NCI-H345 treated with DMSO at 0.1 percent for 48 hours (cell line): ENCODE measurements around the gene DCLK3.

ENCODE experiments used
- DNase-seq: peaks from one replicate; lab custom pipeline; 2025; ENCODE audit not compliant: unreplicated experiment; lab: John Stamatoyannopoulos, UW

The DCLK3 gene

GRCh38 chr3:36709826-36710365, 54.5 kb downstream of the DCLK3 start:
- no peak for DNase-seq

GRCh38 chr3:36709281-36709680, 55.1 kb downstream of the DCLK3 start:
- DNase-seq = no peak

GRCh38 chr3:36707623-36708409, 56.5 kb downstream of the DCLK3 start:
- DNase-seq = no peak

- no peak for DNase-seq
These were observed 59.3 kb downstream of the DCLK3 start for GRCh38 chr3:36705015-36705414.

GRCh38 chr3:36704280-36704679, 60.1 kb downstream of the DCLK3 start:
- no peak for DNase-seq

- no peak for DNase-seq
These were observed 63.1 kb downstream of the DCLK3 start for GRCh38 chr3:36701249-36701572.

- DNase-seq = peak; percentile 42
These were observed 63.7 kb downstream of the DCLK3 start for GRCh38 chr3:36700537-36701248.

- no peak for DNase-seq
These were observed 66.0 kb downstream of the DCLK3 start for GRCh38 chr3:36698314-36698713.

GRCh38 chr3:36697229-36698001, 66.9 kb downstream of the DCLK3 start:
- DNase-seq = no peak

- no peak for DNase-seq
These were observed 67.6 kb downstream of the DCLK3 start for GRCh38 chr3:36696799-36697198.

- no peak for DNase-seq
These were observed 68.6 kb downstream of the DCLK3 start for GRCh38 chr3:36695769-36696137.

GRCh38 chr3:36695113-36695768, 69.1 kb downstream of the DCLK3 start:
- no peak for DNase-seq

GRCh38 chr3:36693670-36694069, 70.7 kb downstream of the DCLK3 start:
- DNase-seq = no peak

GRCh38 chr3:36689560-36689959, 74.8 kb downstream of the DCLK3 start:
- no peak for DNase-seq

- DNase-seq = no peak
These were observed 75.5 kb downstream of the DCLK3 start for GRCh38 chr3:36688815-36689214.

GRCh38 chr3:36686516-36686915, 77.8 kb downstream of the DCLK3 start:
- DNase-seq = no peak

GRCh38 chr3:36681867-36682266, 82.5 kb downstream of the DCLK3 start:
- DNase-seq = no peak

- DNase-seq = no peak
These were observed 83.4 kb downstream of the DCLK3 start for GRCh38 chr3:36680952-36681351.

GRCh38 chr3:36679384-36680200, 84.8 kb downstream of the DCLK3 start:
- no peak for DNase-seq
